SJSA1 (cell line): ENCODE results near the gene ANKRD33B. TPM values are rescaled to one million over a fixed set of nuclear protein-coding genes. Genes with fewer than 3 reads are reported as not detected.

Source experiments
- total RNA-seq: library from RNA; depleted of rRNA; stranded (reverse); fragments of >200 nt; shearing (Covaris generic); gene quantifications from 2 replicates; pipeline ENCODE4 v1.2.3, GENCODE V29; 2014; rRNA removed

The ANKRD33B gene
- total RNA-seq, 1 experiment from 2014 or later = 10.3 TPM

Other genes starting within 250 kb of the ANKRD33B start
- 32.4 and 46.5 TPM in 2 replicates for gene MARCHF6, start 210.4 kb upstream of the ANKRD33B start, total RNA-seq
- 2.9 and 3.0 TPM in 2 replicates for gene ROPN1L, start 122.2 kb upstream of the ANKRD33B start, total RNA-seq
- gene DAP, start 197.2 kb downstream of the ANKRD33B start, total RNA-seq = 40.6 and 64.6 TPM in 2 replicates